Activated naive CD4-positive, alpha-beta T cell treated with anti-CD3 and anti-CD28 coated beads, Interleukin-2, amount 50 U/mL, for 72 hours (primary cell): ENCODE measurements around the gene MS4A12. TPM values are rescaled to one million over a fixed set of nuclear protein-coding genes. Genes with fewer than 3 reads are reported as not detected.
"Not testable (repeated sequence)": the region's sequence is repeated elsewhere in the genome, so short reads cannot be mapped to it uniquely, and the experiment has no call there.

Experiments used
- ATAC-seq, 2 donors: fragments of 150-1000 bp; cut with Tn5 transposase; 2 replicates each; pipeline ENCODE4 v1.10.0; 2021; ENCODE audit warnings: mild to moderate bottlenecking in 2 of 2, moderate library complexity in 2 of 2
- DNase-seq, 2 donors: peaks; one replicate each; pipeline ENCODE4 v3.0.0; 2021 to 2022; ENCODE audit warnings: low spot score in 2 of 2
- H3K27ac Mint-ChIP-seq, 2 donors: one replicate each; pipeline ENCODE4 v1.8.0; 2022; ENCODE audit warnings: mild to moderate bottlenecking in 2 of 2, mixed read lengths in 2 of 2
- H3K36me3 Mint-ChIP-seq, 2 donors: one replicate each; pipeline ENCODE4 v1.8.0; 2022; ENCODE audit warnings: mixed read lengths in 2 of 2
- H3K9me3 Mint-ChIP-seq, 2 donors: one replicate each; pipeline ENCODE4 v1.8.0; 2022; ENCODE audit warnings: mixed read lengths in 2 of 2
- total RNA-seq, 2 donors: library from RNA; stranded (reverse); gene quantifications; one replicate each; pipeline ENCODE4 v1.2.3, GENCODE V29; 2022

MS4A12 gene
- total RNA-seq, 2 donors from 2014 or later = not detected

GRCh38 chr11:60504219-60504905 is 11.8 kb downstream of the MS4A12 start:
- no peak for DNase-seq
- peak overlapping the region in 1 of 2 donors; percentile 45 for H3K27ac Mint-ChIP-seq
- no peaks in the 10 kb centered on the region for H3K36me3 Mint-ChIP-seq
- peak; percentile 69 to 74 for ATAC-seq
- peaks cover 0 to 15% of the 10 kb centered on the region in 2 donors for H3K9me3 Mint-ChIP-seq

GRCh38 chr11:60509609-60510008 is 17.0 kb downstream of the MS4A12 start:
- not testable (repeated sequence) for DNase-seq, H3K27ac Mint-ChIP-seq, ATAC-seq, H3K36me3 Mint-ChIP-seq
- peaks cover 0 to 15% of the 10 kb centered on the region in 2 donors for H3K9me3 Mint-ChIP-seq

- DNase-seq, H3K9me3 Mint-ChIP-seq, H3K36me3 Mint-ChIP-seq, ATAC-seq, H3K27ac Mint-ChIP-seq: not testable (repeated sequence)
Measured at GRCh38 chr11:60510209-60510608, 17.6 kb downstream of the MS4A12 start.

GRCh38 chr11:60511393-60511792 is 18.8 kb downstream of the MS4A12 start:
- ATAC-seq = no peak
- H3K9me3 Mint-ChIP-seq = peaks cover 0 to 10% of the 10 kb centered on the region in 2 donors

GRCh38 chr11:60512651-60513225 is 20.2 kb downstream of the MS4A12 start:
- no peak overlapping the region for H3K27ac Mint-ChIP-seq
- H3K9me3 Mint-ChIP-seq = peaks cover 0 to 9% of the 10 kb centered on the region in 2 donors
- ATAC-seq (no peak), DNase-seq (no peak)
- H3K36me3 Mint-ChIP-seq = no peaks in the 10 kb centered on the region

More at GRCh38 chr11:60511393-60511792, 18.8 kb downstream of the MS4A12 start:
- no peak overlapping the region for H3K27ac Mint-ChIP-seq
- DNase-seq = no peak
- H3K36me3 Mint-ChIP-seq = no peaks in the 10 kb centered on the region

GRCh38 chr11:60513496-60514460 is 21.2 kb downstream of the MS4A12 start:
- no peak for DNase-seq
- H3K36me3 Mint-ChIP-seq = no peaks in the 10 kb centered on the region

GRCh38 chr11:60515144-60515855 is 22.7 kb downstream of the MS4A12 start, which contains the start of gene MS4A13:
Gene MS4A13, plus strand, starts transcription at chr11:60515392. Its CDS starts 2,692 bp downstream, at chr11:60518084.
- peaks cover 0 to 11% of the 10 kb centered on the region in 2 donors for H3K9me3 Mint-ChIP-seq
- H3K27ac Mint-ChIP-seq = no peak within 1 kb of the TSS
- H3K36me3 Mint-ChIP-seq = no peaks in the 10 kb centered on the region
- DNase-seq (no peak), ATAC-seq (no peak)

More at GRCh38 chr11:60513496-60514460, 21.2 kb downstream of the MS4A12 start:
- Mint-ChIP-seq H3K27ac (no peak overlapping the region), H3K9me3 (no peaks in the 10 kb centered on the region)
- ATAC-seq = no peak

- Mint-ChIP-seq H3K36me3 (peaks cover 5 to 6% of the 10 kb centered on the region in 2 donors), H3K9me3 (peaks cover 5 to 6% of the 10 kb centered on the region in 2 donors), H3K27ac (no peak overlapping the region)
- ATAC-seq (no peak), DNase-seq (no peak)
Measured at GRCh38 chr11:60528465-60528864, 35.9 kb downstream of the MS4A12 start.

- ATAC-seq (no peak), DNase-seq (no peak)
- Mint-ChIP-seq H3K36me3 (peaks cover 5 to 6% of the 10 kb centered on the region in 2 donors), H3K27ac (no peak overlapping the region), H3K9me3 (peaks cover 5 to 6% of the 10 kb centered on the region in 2 donors)
Measured at GRCh38 chr11:60528934-60529333, 36.4 kb downstream of the MS4A12 start.

- no peak for ATAC-seq
Measured at GRCh38 chr11:60530454-60531100, 38.0 kb downstream of the MS4A12 start.

GRCh38 chr11:60532383-60532782 is 39.8 kb downstream of the MS4A12 start:
- not testable (repeated sequence) for ATAC-seq, DNase-seq, H3K36me3 Mint-ChIP-seq, H3K27ac Mint-ChIP-seq, H3K9me3 Mint-ChIP-seq

More at GRCh38 chr11:60530454-60531100, 38.0 kb downstream of the MS4A12 start:
- Mint-ChIP-seq H3K9me3 (peaks cover 5 to 6% of the 10 kb centered on the region in 2 donors), H3K36me3 (peaks cover 5 to 6% of the 10 kb centered on the region in 2 donors), H3K27ac (no peak overlapping the region)
- no peak for DNase-seq

- H3K9me3 Mint-ChIP-seq, ATAC-seq: not testable (repeated sequence)
Measured at GRCh38 chr11:60538627-60539026, 46.0 kb downstream of the MS4A12 start.

GRCh38 chr11:60544077-60544476 is 51.5 kb downstream of the MS4A12 start:
- H3K9me3 Mint-ChIP-seq = peaks cover 0 to 3% of the 10 kb centered on the region in 2 donors
- H3K36me3 Mint-ChIP-seq = peaks cover 0 to 3% of the 10 kb centered on the region in 2 donors
- no peak for DNase-seq
- H3K27ac Mint-ChIP-seq = no peak overlapping the region
- no peak for ATAC-seq

More at GRCh38 chr11:60538627-60539026, 46.0 kb downstream of the MS4A12 start:
- not testable (repeated sequence) for DNase-seq, H3K27ac Mint-ChIP-seq, H3K36me3 Mint-ChIP-seq
